GM12864 (cell line): Measurements from ENCODE around the gene CDH1.
A peak's percentile ranks its signal among the peaks of the same experiment; 100 is the strongest.

Experiments used
- DNase-seq: peaks from one replicate; pipeline ENCODE4 v3.0.0-alpha.2; 2011; ENCODE audit warnings: low read depth
- H3K4me3 ChIP-seq: 2 replicates; pipeline ENCODE4 v1.5.1; 2011; ENCODE audit warnings: mild to moderate bottlenecking, low read depth, low read length, control low read depth
- CTCF ChIP-seq: IDR thresholded peaks from 2 replicates; pipeline ENCODE4 v1.5.1; 2011; ENCODE audit warnings: low read depth, mild to moderate bottlenecking, moderate library complexity, low read length, control low read depth, inconsistent platforms; ENCODE audit errors: missing control alignments

The CDH1 gene

GRCh38 chr16:68790130-68790761, 53.2 kb downstream of the CDH1 start:
- TF ChIP-seq CTCF: no peak
- H3K4me3 ChIP-seq: no peak overlapping the region
- no peak for DNase-seq

- TF ChIP-seq CTCF: no peak
- no peak for DNase-seq
- H3K4me3 ChIP-seq: no peak overlapping the region
Measured at GRCh38 chr16:68790944-68791343, 53.9 kb downstream of the CDH1 start.

- DNase-seq: no peak
- H3K4me3 ChIP-seq: no peak overlapping the region
- no peak for TF ChIP-seq CTCF
Measured at GRCh38 chr16:68792465-68793324, 55.6 kb downstream of the CDH1 start.

- TF ChIP-seq CTCF: no peak
- no peak overlapping the region for H3K4me3 ChIP-seq
- DNase-seq: no peak
Measured at GRCh38 chr16:68793401-68793857, 56.3 kb downstream of the CDH1 start.

GRCh38 chr16:68798398-68798797, 61.3 kb downstream of the CDH1 start:
- no peak overlapping the region for H3K4me3 ChIP-seq
- no peak for TF ChIP-seq CTCF
- DNase-seq: no peak

GRCh38 chr16:68800257-68800875, 63.3 kb downstream of the CDH1 start:
- TF ChIP-seq CTCF: peak; percentile 80
- peak; percentile 61 for DNase-seq
- no peak overlapping the region for H3K4me3 ChIP-seq
